SK-N-MC (cell line): ENCODE data around the gene MAPK13.

ENCODE experiments used
- EZH2 ChIP-seq: fragments of 200-600 bp; sonication (generic); IDR thresholded peaks from one replicate; pipeline ENCODE4 v1.6.1; 2017; ENCODE audit warnings: antibody characterized with exemption
- FOXP2 ChIP-seq: optimal IDR thresholded peaks from 2 replicates; pipeline ENCODE3; 2011; ENCODE audit warnings: mild to moderate bottlenecking, moderate library complexity; ENCODE audit not compliant: insufficient read depth; ENCODE audit errors: extremely low read length, control extremely low read depth
- POLR2AphosphoS5 ChIP-seq: IDR thresholded peaks from 2 replicates; pipeline ENCODE4 v1.6.1; 2012; ENCODE audit warnings: mild to moderate bottlenecking, low read depth, low read length, borderline replicate concordance

DNA sequence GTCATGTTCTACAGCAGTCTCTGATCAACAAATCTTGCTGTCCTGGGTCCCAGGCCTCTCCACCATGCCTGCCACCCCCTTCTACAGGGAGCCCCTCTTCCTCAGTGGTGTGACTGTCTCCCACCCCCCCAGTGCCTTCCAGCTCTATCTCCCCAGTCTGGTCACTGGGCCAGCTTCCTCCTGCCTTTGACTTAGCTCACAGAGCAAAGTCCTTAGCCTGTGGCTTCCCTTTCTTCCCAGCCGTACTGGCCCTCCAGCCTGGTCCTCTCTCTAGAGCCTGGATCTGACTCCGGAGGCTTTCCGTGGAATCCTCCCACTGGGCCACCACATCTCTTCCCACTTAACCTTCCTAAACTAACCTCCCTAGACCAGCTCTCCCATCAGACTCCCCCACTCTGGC, 17.0 kb downstream of the MAPK13 start:
- TF ChIP-seq EZH2: no peak
- TF ChIP-seq POLR2AphosphoS5: no peak
- no peak for TF ChIP-seq FOXP2
